ENCODE data around the gene LACTBL1.

The LACTBL1 gene

GRCh38 chr1:22913421-22914141, 59.1 kb downstream of the LACTBL1 start:
- Histone ChIP-seq H3K27ac (no peak overlapping the region), H3K36me3 (replicated peaks) (no peaks in the 10 kb centered on the region), H3K4me3 (ENCODE audit: low read depth, low read length) (no peak overlapping the region), H3K27me3 (replicated peaks) (no peaks in the 10 kb centered on the region)
- no peak for TF ChIP-seq CTCF (IDR thresholded peaks at IDR 0.05; ENCODE audit: low read depth, low read length, missing control alignments)
- DNase-seq: no peak
- in situ Hi-C loops (cut with HindIII; ENCODE audit: low pct_ligation_motif_present, low sequenced_read_pairs): no loop called here

GRCh38 chr1:22912311-22912710, 60.4 kb downstream of the LACTBL1 start:
- no peak overlapping the region for H3K4me3 ChIP-seq (ENCODE audit: low read depth, low read length)
- H3K27ac ChIP-seq: no peak overlapping the region
- no peak for TF ChIP-seq CTCF (IDR thresholded peaks at IDR 0.05; ENCODE audit: low read depth, low read length, missing control alignments)
- H3K27me3 ChIP-seq (replicated peaks): no peaks in the 10 kb centered on the region
- in situ Hi-C loops (cut with HindIII; ENCODE audit: low pct_ligation_motif_present, low sequenced_read_pairs): no loop called here
- DNase-seq: no peak
- H3K36me3 ChIP-seq (replicated peaks): no peaks in the 10 kb centered on the region

GRCh38 chr1:22910986-22911651, 61.5 kb downstream of the LACTBL1 start:
- TF ChIP-seq CTCF (IDR thresholded peaks at IDR 0.05; ENCODE audit: low read depth, low read length, missing control alignments): no peak
- Histone ChIP-seq H3K4me3 (ENCODE audit: low read depth, low read length) (no peak overlapping the region), H3K27me3 (replicated peaks) (no peaks in the 10 kb centered on the region), H3K36me3 (replicated peaks) (no peaks in the 10 kb centered on the region), H3K27ac (no peak overlapping the region)
- DNase-seq: no peak
- in situ Hi-C loops (cut with HindIII; ENCODE audit: low pct_ligation_motif_present, low sequenced_read_pairs): no loop called here

- no peaks in the 10 kb centered on the region for H3K27me3 ChIP-seq (replicated peaks)
- no peak overlapping the region for H3K27ac ChIP-seq
- H3K36me3 ChIP-seq (replicated peaks): no peaks in the 10 kb centered on the region
- in situ Hi-C loops (cut with HindIII; ENCODE audit: low pct_ligation_motif_present, low sequenced_read_pairs): no loop called here
- TF ChIP-seq CTCF (IDR thresholded peaks at IDR 0.05; ENCODE audit: low read depth, low read length, missing control alignments): no peak
- H3K4me3 ChIP-seq (ENCODE audit: low read depth, low read length): no peak overlapping the region
- no peak for DNase-seq
Observed at GRCh38 chr1:22910286-22910685, 62.4 kb downstream of the LACTBL1 start.

- in situ Hi-C loops (cut with HindIII; ENCODE audit: low pct_ligation_motif_present, low sequenced_read_pairs): no loop called here
- no peak for TF ChIP-seq CTCF (IDR thresholded peaks at IDR 0.05; ENCODE audit: low read depth, low read length, missing control alignments)
Observed at GRCh38 chr1:22908880-22909426, 63.7 kb downstream of the LACTBL1 start.

More at GRCh38 chr1:22908880-22909426, 63.7 kb downstream of the LACTBL1 start:
- Histone ChIP-seq H3K27ac (no peak overlapping the region), H3K27me3 (replicated peaks) (no peaks in the 10 kb centered on the region), H3K36me3 (replicated peaks) (no peaks in the 10 kb centered on the region), H3K4me3 (ENCODE audit: low read depth, low read length) (no peak overlapping the region)
- DNase-seq: no peak

All from brain microvascular endothelial cell (primary cell).